ENCODE measurements around the gene SYN1.
"Not testable (repeated sequence)": the region's sequence is repeated elsewhere in the genome, so short reads cannot be mapped to it uniquely, and the experiment has no call there.

SYN1 gene

DNA sequence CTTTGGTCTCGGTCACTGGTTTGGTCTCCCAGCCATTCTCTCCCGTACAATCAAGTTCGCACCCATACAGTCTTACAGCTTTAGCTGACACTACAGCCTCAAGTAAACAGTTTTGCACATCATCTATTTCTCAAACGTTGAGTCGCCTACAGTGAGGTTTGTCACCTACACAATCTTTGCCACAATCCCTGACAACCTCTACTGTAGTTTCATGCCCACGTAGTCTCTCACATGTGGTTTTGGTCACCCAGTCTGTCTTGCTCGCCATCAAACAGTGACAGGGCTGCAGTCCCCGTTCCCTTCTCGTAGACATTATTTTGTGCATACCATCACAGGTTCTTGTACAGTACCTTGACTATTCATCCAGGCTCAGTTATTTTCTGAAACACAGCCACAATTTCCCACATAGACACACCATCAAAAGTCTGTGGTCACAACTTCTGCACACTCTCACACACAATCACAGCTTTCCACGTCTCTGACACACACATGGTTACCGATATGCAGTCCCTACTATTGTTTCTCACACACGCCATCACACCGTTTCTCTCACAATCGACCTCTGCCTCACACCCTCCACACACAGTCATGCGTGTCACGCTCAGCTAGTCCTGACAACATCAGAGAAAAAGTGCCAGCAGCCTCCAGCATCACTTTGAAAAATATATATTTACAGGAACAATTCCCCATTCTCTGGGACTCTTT is 15.4 kb upstream of the SYN1 start:
- DNase-seq (ENCODE audit: low read depth, low spot score): no peak

DNA sequence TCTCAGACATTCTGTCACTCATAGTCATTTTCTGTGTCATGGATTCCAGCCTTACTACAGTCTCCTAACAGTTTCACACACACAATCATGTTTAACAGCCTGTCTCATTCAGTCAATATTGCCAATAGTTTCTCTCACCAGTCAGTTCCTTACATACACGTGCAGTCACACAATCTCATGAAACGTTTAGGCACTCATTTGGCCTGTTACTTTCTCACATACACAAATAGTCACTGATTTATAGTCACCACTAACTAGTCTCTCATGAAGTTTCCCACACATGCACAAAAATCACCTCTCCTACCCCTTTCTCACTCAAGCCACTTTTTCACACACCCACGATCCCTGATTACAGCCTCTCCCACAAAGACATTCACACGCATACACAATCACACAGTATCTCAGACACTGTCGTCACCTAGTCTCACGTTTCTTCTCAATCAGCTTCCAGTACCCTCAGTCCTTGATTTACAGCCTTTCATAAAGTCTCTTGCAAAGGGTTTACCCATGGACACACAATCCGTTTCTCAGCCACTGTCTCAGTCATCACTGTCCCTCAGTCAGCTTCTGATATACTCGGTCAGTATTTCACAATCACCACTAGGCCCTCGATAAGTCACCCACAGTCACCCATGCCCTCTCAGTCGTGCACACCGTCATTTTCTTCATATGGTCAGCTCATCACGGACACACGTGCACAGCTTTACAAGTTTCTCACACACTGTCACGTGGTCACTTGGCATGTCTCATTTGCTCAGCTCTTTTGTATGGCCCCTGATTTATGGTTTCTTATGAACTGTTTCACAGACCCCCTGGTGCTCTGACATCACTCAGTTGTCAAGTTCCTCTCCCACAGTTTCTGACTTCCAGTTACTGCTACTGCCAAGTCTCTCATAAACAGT is 14.3 kb upstream of the SYN1 start:
- no peak for DNase-seq (ENCODE audit: low read depth, low spot score)

DNA sequence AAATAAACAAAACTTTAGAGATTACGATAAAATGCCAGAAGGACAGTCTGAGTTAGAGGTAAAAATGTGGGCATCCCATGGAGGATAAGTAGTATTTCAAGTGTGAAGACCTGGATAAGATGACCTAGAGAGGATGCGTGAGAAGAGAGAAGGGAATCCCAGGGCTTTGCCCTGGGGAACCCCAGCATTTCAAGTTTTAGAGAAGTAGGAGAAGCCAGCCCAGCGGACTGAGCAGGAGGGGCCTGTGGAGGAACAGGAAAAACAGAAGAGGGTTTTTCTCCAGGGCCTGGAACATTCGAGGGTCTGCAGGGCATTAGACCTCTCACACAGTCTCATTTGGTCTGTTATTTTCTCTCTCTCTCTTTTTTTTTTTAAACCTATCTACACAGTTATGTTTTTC is 13.0 kb upstream of the SYN1 start:
- DNase-seq (ENCODE audit: low read depth, low spot score): no peak

DNA sequence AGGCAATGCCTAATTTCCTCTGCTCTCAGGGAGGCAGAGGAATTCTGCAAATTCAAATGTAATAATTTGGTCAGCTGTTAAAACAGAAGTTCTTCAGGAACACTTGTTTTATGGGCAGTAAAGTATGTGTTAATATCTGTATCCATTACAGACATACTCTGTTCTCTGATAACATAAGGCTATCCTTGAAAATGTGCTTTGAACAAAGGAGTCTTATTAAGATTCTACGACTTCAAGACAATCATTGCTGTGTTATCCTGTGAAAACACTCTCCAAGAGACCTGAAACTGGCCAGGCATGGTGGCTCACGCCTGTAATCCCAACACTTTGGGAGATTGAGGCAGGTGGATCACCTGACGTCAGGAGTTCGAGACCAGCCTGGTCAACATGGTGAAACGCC is 12.0 kb upstream of the SYN1 start:
- DNase-seq (ENCODE audit: low read depth, low spot score): no peak

DNA sequence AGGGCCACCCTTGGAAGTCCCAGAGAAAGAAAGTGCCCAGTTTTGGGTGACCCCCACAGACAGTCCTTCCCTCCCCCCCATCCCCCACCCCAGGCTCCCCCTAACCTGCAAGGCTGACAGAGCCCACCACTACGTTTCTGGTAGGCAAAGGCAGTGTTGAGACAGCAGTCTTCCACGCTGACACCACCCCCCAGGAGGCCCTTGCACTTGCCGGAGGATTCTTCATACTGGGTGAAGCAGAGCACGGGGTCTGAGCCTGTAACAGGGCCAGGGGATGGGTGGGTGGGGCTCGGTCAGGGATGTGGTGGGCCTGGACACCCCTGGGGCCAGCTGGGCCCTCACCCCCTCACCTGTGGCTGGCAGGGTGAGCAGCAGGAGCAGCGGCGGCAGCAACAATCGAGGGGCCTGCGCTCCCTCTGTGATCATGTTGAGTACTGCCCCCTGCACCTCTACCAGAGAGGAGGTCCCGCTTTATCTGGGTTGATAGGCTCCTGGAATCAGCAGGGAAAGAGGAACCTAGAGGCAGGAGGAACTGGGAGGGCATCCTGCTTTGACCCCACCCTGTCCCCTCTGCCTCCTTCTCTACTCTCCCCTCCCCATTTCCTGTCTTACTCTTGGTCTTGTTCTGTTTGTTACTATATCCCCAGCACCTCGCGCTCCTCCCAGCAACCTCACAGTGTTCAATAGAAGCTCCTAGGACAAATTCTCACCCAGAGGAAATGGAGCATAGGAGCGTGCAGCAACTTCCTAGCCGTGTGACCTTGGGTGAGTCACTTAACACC is 10.0 kb upstream of the SYN1 start, which contains the start of gene CFP:
TSS of gene CFP (minus strand) at position 512 of the 782 bp plus-strand sequence. CDS start at position 426, 86 bp downstream.
- no peak for DNase-seq (ENCODE audit: low read depth, low spot score)

DNA sequence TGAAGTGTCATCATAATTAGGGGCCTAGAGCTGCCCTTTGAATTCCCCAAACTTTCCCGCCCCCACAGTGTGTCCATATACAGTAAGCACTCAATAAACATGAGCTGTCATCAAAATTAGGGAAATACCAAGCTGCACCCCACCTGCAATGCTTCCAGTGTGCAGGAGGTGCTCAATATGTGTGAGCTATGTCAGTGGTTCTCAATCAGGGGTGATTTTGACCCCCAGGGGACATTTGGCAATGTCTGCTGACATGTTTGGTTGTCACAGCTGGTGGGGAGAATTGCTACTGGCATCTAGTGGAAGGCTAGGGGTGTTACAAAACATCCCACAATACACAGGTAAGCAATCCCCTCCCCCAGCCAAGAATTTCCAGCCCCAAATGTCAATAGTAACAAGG is 9.3 kb upstream of the SYN1 start:
- DNase-seq (ENCODE audit: low read depth, low spot score): no peak

DNA sequence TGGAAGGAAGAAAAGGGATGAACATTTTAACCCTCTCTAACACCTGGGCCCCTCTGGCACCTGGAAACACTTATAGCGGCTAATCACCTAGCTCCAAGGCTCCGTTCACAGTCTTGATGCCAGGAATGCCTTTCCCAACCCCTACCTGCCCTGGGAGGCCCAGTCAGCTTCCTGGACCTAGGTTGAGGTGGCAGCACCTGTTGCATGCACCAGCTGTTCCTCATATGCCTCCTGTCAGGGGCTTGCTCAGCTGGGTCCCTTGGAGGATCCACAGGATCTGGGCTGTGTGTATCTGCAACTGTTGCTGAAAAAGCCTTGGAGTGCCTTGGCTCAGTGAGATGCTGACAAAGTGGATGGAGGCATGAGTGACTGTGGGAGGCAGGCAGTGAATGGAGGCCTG is 5.7 kb upstream of the SYN1 start:
- DNase-seq (ENCODE audit: low read depth, low spot score): no peak

DNA sequence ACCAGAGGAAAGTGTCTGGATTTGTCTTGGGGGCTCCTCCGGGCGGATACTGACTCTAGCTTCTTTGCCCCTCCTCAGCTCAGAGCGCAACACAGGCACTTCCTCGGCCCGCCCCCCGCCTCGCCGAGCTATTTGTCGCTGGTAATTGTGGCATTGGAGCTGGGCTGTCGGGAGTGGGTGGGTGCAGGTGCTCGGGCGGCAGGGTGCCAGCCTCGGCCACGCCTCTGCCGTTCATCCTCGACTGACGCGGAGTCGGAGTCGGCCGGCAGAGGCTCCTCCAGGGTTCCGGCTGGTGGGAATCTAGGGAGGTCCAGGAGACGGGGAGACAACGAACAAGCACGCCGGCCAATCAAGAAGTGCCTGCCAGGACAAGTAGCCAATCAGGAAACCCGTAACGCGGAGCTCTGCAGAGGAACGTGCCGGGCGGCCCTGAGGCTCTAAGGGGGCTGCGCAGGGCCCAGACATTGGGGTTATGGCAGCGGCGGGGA is 3.9 kb upstream of the SYN1 start:
- DNase-seq (ENCODE audit: low read depth, low spot score): peak; percentile 5

DNA sequence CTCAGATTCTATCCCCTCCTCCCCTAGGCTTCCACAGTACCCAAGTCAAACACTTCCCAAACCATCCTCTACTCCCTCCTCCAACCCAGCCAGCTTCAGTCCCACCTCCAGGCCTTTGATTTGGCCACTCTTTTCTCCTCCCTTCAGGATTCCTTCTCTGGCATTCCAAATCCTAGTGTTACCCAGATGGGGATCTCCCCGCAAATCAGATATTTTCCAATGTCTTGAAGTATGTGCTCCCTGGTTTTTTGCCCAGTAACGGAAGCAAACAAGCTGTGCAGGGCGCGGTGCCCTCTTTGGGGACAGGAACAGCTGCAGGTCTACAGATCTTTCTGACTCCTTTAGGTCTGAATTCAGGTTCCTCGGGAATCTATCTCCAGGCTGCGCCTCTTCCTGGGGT is 2.2 kb upstream of the SYN1 start:
- no peak for DNase-seq (ENCODE audit: low read depth, low spot score)

DNA sequence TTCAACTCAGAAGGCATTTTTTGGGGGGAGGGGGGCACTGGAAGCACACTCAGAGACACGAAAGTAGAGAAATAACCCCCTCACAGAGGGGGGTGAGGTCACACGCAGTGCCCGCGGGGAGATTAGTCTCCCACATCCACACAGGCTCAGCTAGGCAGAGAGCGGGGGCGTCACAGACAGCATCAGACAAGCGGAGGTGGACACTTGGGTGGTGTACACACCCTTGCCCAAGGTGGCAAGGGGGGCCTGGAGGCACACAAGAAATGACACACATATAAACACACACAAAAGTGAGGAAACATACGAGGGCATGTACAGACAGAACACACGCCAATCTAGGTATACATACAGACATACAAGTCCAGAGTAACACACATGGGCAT is 637 bp upstream of the SYN1 start:
- no peak for DNase-seq (ENCODE audit: low read depth, low spot score)

DNA sequence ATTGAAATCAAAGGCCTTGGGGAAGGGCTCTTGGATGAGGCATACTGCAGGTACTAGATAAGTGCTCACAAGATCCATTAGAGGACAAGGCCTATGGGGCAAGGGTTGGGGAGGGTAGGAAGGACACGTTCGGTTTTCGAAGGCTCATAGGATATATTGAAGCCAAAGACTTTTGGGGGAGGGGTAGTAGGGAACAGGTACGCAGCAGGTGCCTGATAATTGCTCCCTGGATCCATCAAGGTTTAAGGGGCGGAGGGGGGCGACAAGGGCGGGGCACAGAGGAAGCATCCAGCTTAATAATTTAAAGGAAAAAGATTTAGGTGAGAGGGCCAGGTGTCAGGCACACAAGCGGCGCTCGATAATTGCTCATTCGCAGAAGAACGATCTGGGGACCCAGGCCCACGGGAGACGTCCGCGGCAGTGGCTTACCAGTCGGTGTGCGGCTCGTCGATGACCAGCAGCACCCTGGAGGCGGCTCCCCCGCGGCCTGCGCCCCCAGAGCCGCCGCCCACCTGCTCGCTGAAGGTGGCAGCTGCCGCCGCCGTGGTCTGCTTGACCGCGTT is 653 bp downstream of the SYN1 start:
- DNase-seq (ENCODE audit: low read depth, low spot score): no peak

DNA sequence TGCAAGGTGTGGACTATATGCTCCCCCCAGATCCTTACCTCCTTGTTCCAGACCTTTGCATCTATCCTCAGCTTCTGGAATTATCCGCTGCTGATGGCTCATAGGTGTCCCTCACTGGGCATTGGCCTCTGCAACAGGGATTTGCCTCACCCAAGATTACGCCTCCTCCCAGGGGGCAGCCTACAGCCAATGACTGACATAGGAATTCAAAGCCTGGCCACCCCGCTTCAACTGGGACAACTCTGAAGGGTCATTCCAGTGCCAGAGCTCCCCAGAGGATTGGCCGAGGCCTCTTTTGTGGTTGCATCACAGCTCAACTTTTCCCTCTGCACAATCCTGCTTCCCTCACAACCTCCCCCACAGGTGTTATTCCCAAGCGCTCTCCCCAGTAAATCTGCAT is 5.0 kb downstream of the SYN1 start:
- no peak for DNase-seq (ENCODE audit: low read depth, low spot score)

DNA sequence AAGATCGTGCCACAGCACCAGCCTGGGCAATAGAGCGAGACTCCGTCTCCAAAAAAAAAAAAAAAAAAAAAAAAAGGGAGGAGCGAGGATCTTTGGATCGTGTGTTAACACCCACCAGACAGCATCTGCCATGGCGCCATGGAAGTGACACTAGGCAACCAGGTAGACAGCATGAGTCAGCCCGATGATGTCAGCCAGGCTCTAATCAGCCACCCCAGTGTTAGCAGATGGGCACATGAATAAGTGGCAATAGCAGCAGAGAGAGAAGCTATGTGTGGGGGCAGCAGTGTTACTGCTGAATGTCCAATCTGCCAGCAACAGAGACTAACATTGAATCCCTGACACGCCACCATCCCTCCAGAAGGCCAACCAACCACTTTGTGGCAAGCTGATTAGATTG is 6.6 kb downstream of the SYN1 start:
- no peak for DNase-seq (ENCODE audit: low read depth, low spot score)

DNA sequence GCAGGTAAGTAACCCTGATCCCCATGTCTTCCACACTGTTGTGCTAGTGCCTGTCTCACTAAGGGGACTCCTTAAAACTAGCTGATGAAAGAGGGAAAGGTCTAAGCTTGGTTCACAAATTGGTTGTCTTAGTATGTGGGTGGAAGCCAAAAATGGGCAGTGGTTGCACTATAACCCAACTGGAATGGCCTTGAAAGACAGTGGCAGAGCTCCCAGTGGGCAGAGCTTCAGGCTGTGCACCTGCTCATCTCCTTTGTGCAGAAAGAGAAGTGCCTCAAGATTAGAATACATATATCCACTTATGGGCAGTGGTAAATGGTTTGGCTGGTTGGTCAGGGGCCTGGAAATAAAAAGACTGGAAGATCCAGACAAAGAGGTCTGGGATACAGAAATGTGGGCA is 7.2 kb downstream of the SYN1 start:
- no peak for DNase-seq (ENCODE audit: low read depth, low spot score)

DNA sequence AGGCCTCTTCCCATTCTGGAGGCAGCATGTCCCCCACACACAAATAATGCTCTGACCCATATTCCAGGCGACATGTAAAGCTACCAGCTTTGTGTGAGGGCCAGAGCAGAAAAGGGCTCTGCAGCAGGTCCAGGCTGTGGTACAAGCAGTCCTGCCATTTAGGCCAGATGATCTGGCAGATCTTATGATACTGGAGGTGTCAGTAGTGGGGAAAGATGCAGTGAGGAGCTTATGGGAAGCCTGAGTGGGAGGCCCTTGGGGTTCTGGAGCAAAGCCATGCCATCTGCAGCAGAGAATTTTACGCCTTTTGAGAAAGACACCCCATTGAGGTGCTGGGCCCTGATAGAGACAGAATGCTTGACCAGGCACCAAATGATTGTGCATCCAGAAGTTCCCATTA is 7.7 kb downstream of the SYN1 start:
- no peak for DNase-seq (ENCODE audit: low read depth, low spot score)

DNA sequence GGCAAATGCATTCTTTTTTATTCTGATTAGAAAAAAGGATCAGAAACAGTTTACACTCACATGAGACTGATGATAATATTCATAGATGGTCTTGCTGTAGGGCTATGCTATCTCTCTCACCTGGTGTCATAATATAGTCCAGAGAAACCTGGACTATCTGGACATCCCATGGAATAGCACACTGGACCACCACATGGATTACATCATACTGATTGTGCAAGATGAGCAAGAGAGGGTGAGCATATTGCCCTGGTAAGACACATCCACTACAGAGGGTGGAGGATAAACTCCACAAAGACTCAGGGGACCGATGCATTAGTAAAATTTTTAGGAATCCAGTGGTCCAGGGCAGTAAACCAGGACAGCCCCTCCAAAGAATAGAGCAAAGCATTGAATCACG is 8.2 kb downstream of the SYN1 start:
- no peak for DNase-seq (ENCODE audit: low read depth, low spot score)

DNA sequence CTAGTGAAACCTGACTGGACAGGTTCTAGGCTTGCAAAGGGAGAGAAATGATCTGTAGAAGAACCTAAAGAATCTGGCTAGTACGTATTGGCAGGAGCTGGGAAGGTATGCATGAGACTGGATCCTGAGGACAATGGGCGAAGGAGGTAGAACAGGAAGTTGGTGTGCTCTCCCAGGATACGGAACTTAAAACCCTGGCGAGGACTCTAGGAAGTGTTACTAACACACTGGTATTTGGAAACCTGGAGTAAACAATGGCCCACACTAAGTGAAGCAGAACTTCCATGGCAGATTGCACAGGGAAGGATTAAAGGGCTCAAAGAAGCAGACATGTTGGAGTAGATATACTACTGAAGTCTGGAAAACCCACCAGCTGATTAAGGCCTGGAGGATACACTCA is 9.1 kb downstream of the SYN1 start:
- no peak for DNase-seq (ENCODE audit: low read depth, low spot score)

DNA sequence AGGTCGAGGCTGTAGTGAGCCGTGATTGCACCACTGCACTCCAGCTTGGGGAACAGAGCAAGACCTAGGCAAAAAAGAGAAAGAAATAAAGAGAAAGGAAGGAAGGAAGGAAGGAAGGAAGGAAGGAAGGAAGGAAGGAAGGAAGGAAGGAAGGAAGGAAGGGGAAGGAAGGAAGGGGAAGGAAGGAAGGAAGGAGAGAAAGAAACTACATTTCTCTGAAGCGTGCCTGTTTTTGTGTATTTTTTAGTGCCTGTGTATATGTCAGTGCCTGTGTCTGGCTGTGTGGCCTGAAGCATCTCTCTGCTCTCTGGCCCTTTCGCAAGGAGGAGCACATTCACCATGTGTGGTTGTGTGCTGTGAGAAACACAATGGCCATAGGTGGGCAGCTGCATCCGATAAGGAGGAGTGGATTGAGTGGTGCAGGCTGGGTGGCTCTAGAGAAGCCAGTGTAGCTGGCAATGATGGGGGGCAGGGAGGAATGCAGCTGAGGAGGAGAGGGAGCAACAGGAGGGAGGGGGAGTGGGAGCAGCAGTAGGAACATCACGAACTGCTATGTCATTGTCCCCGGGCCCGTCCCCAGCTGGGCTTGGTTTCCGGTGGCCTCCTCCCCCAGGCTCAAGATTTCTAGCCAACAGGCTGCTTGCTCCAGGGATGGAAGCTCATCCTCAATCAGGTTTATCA is 11.4 kb downstream of the SYN1 start:
- no peak for DNase-seq (ENCODE audit: low read depth, low spot score)

DNA sequence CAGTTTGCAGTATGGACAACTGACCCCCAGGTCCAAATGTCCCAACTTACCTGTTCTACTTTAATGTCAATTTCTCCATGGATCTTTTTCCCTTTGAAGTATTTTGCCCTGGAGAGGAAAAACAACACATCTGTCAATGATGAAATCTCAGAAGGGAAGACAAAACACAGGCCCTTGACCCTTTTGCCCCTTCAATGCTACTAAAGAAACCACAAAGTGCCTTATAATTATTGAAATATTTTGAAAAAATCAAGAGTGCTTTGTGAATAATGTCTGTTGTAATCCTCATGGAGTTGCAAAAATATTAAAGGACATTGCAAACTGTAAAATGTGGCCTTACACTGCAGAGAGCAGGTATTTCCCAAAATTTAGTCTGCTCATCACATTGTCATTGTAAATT is 12.6 kb downstream of the SYN1 start:
- no peak for DNase-seq (ENCODE audit: low read depth, low spot score)

DNA sequence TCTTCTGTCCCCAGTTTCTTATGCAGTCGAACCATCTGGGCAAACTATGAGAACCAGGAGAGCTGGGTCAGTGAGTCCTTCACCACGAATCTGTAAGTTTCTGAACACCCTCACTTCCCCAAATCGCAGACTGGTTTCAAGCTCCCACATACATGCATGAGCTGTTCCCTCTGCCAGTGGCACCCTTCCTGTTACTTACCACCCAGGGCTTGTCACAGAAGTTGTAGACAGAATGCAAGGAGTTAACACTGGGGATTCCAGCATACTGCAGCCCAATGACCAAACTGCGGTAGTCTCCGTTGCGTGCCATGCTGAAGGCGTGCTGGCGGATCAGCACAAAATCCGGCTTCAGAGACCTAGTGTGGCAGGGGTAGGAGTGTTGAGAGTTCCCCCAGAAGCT is 14.6 kb downstream of the SYN1 start:
- DNase-seq (ENCODE audit: low read depth, low spot score): no peak

DNA sequence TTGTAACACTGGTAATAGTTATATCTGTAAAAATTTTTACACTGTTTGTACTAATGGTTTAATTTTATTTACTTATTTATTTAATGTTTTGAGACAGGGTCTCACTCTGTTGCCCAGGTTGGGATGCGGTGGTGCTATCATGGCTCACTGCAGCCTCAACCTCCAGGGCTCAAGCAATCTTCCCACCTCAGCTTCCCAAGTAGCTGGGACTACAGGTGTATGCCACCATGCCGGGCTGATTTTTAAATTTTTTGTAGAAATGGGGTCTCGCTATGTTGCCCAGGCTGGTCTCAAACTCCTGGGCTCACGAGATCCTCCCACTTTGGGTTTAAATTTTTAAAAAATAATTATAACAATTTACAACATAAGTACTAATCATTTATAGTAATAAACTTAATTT is 16.5 kb downstream of the SYN1 start:
- DNase-seq (ENCODE audit: low read depth, low spot score): not testable (repeated sequence)

All from brain pericyte (primary cell).